GM18519 (cell line): ENCODE data around the gene DTX4.

Experiments used
- ATAC-seq: cut with Tn5 transposase; IDR thresholded peaks from one replicate; pipeline ENCODE4 v1.9.1; 2021; ENCODE audit warnings: mild to moderate bottlenecking, moderate library complexity; ENCODE audit not compliant: unreplicated experiment, low FRiP score

Gene DTX4

DNA sequence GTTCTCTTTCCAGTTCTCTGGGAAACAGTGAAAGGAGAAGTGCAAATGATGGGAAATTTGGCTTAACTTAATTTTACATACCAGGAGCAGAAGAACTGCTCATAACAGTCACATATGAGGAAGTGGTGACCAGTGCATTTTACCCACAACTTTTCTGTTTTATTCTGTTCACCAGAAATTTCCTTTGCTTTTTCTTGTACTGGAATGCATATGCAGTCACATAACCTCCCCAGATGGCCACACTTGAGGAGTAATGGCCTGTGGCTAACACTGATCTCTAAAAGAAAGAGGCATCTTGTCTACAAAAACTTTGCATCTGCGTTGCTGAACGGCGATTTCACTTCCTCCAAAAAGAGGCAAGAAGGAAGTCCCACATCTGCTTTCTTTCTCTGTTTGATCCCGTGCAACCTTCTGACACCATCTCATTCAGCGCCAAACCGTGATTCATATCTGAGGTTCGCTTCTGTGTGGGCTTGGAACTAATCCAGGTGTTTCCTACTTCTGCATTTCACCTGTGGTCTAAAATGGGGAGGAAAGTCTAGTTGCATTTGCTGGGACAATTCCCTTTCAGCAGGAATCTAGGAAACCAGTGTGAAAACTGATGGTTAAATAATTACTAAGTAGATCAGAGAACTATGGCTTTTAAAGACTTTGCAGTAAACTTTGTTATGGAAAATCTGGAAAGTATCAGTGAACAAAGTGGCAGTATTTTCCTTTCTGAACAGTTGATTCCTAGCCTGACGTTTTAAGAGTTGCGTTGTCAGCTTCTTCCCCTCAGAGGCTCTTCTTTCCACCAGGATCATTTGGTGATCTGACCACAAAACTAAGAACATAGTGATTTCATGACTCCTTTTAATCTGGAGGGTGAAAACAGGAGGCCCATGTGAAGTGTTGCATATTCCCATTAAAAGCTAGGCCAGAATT, 45.0 kb downstream of the DTX4 start:
- peak; percentile 90 for ATAC-seq

GRCh38 chr11:59218319-59218718, 46.4 kb downstream of the DTX4 start:
- ATAC-seq = no peak

GRCh38 chr11:59218893-59219292, 47.0 kb downstream of the DTX4 start:
- ATAC-seq = no peak

DNA sequence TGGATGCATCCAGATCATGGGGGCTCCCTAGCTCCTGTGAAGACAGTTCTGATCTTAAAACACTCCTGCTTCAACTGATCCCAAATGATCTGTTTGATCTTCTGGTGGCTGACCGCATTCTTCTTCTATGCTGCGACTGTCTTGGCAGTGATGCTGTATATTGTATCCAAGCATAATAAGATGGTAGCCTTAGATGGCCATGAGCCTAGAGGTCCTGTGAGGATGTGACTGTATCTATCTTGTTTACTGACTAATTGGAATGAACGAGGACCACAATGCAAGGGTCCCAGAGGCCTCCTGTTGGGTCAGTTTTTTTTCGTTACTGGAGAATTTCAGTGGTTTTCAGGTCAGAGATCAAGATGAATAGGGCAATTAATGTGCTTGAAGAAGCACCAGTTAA, 47.9 kb downstream of the DTX4 start:
- no peak for ATAC-seq

GRCh38 chr11:59221441-59221840, 49.5 kb downstream of the DTX4 start:
- ATAC-seq = no peak

DNA sequence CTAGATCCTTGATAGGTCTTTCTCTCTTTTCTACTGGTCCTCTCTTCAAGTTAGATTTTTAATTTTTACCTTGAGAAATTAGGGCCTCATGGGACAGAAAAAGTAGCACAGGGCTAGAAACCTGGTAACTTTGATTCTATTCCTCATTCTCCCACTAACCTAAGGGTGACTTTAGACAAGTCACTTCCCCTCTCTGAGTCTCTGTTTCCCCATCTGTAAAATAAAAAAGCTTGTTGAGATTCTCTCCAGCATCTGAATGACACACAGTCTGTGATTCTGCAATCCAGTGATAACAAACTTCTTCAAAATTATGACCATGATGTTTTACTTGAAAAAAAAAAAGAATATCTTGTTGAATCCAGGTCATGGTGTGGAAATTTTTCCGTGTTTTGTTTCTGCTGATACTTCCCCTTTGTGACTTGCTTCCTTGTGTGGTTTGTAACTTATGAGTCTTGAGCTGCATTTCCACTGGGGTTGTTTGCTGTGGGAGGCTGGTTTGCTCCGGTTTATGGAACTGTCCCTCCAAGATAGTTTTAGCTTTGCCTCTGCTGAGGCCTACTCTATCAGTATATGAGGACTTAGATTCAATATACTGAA, 50.6 kb downstream of the DTX4 start:
- no peak for ATAC-seq

GRCh38 chr11:59223177-59223576, 51.2 kb downstream of the DTX4 start:
- ATAC-seq = no peak

GRCh38 chr11:59223611-59224010, 51.7 kb downstream of the DTX4 start:
- ATAC-seq = no peak

DNA sequence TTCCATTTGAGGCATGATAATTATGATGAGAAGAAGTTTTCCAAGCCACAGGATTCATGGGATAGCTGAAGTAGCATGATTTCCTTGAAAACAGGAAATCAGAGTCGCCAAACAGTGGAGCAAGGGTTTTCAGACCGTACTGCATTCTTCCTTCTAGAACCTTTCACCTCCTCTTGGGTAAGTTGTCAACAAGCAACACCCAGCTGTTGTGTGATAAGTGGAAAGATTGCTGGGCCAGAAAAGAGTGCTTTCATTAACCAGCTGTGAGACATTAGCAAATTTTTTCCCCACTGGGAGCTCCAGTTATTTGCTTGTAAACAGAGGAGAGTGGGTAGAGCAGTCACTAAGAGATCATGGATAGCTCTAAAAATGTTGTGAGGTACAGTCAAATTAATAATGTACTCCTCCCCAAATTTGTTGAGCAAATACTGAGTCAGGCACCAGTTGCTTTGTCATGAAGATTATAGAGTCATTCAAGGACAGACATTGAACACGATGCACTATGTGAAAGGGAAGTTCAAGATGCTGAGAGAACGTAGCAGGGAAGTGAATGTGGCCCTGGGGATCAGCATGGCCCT, 52.5 kb downstream of the DTX4 start:
- ATAC-seq = no peak

- ATAC-seq = no peak
Measured at GRCh38 chr11:59225017-59225416, 53.1 kb downstream of the DTX4 start.

DNA sequence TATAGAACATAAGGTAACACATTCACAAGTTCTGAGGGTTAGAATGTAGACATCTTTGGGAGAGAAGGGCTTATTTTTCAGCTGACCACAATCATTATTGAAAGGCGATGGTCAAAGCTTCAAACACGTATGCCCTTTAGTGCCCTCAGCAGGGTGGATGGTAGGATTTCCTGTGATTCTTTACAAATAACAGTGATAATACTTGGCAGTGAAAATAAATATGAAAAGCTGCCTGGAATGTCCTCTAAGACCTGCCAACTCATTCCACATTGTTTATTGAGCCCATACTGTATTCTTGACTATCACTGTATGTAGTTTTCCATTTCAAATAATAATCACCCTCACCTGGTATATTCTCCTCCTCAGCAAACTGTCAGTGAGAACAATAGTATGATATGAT, 54.5 kb downstream of the DTX4 start:
- ATAC-seq = no peak

DNA sequence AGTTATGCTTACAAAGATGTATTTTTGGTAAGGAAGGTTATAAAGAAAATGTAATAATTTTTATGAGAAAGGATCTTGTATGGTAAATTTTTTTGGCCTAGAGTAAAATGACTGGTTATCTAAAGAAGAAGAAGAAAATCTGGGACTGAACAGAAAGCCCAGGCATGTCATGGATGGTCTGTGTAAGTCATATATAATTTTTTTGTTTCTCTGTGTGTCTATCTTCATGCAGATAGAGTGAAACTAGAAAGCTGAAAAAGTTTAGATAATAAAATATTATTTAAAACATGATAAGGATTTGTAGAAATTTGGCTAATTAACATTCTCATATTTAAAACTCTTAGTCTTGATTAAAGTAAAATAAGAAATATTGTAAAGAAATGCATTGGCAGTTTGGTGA, 68.4 kb downstream of the DTX4 start:
- ATAC-seq = no peak

- ATAC-seq = no peak
Measured at GRCh38 chr11:59243633-59244032, 71.7 kb downstream of the DTX4 start.

DNA sequence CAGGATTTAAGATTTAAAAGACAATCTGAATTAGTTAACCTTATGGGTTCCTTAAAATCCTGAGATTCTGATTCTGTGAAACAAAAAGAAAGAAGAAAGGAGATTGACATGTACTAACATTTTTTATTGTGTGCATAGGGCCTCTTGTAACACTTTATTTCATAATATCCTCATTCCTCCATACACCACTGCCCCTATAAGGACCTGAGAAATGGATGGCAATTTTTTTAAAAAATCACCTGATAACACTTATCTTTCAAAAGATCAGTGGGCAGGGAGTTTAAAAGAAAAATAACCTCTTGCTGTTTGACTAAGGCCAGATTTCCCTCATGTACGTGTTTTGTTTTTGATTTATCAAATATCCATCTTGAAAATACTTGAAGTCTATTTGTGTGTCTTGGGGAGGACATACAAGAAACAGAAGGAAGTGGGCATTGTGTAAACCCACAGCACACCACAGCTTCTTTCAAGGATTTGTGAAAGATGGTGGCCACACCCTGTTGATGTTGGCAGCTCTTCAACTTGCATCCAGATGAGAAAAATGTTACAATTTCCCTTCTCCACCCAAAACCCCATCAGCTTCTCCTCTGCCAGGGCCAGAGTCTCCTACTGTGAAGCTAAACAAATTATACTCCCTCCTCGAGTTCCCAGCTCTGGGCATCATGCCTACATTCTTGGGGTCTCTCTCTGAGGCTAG, 75.7 kb downstream of the DTX4 start:
- ATAC-seq = no peak

DNA sequence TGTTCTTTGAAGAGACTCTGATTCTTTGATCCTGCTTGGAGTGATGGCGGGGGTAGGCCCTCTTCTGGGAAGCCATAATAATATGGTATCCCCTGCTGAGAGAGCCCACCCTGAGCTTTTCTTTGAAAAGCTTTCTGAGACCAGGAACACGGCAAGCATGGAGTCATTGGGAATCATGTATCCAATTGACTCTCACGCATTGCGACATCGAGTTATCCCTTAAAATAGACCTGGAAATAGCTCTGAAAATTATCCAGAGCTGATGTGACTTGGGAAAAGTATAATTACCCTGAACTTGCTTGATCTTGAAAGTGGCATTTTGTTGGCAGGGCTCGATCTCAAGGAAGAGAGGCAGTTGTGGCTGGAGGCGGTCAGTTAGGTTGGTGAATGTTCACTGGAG, 77.6 kb downstream of the DTX4 start:
- no peak for ATAC-seq

DNA sequence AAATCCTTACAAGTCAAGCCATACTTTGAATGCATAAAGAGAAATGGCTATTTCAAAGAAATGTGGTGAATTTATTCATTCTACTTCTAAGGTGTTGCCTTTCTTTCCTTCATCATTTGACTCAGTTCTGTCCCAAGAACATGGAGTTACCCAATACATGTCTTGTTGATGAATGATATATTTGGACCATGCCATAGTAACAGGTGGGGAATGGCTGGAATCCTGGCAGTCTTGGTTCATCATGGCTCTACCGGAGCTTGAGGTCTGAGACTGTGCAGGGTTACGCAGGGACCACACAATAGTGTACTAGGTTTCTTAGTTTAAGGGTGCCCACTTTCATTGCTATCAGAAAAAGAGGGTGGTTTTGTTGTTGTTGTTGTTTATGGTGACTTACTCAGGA, 81.1 kb downstream of the DTX4 start:
- ATAC-seq = no peak

DNA sequence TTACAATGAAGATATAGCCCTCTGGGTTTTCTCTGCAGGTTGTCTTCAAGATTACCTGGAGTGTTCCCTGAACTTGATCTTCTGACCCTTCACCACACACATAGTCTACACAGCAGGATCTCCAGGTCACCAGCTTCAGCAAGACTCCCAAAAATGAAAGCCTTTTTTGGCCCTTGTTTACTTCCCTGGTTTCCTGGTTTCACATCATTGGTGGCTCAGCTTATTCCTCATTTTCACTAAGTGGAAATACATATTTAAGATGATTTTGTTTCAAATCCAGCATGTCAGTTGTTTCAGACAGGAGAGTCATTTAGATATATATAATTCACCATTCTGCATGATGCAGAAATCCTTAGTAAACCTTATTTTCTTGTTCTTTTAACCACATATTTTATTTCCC, 82.4 kb downstream of the DTX4 start:
- no peak for ATAC-seq

DNA sequence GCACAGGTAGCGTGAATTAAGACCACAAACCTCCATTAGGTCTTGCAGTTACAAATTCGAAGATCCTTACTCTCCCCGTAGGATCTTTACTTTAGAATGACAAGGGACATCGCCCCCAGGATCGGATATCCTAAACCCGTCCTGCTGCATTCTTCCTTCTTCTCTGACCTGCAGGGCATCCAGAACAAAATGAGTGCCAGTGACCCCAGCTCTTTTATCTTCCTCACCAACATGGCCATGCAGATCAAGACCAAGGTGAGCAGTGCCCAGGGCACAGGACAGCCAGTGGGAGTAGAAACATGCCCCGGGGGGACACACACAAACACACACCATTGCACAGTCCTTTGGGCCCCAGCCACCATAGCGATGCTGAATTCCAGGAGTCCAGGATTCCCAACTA, 83.3 kb downstream of the DTX4 start:
- ATAC-seq = no peak
